H1 (cell line): Measurements from ENCODE around the gene SCNN1A. TPM values are rescaled to one million over a fixed set of nuclear protein-coding genes. Genes with fewer than 3 reads are reported as not detected.

Experiments used
- RAD21 ChIP-seq, 2 experiments: IDR thresholded peaks in 1 of 2; conservative IDR thresholded peaks in 1 of 2; 2 replicates each; pipeline ENCODE4 v1.6.1; 2011; ENCODE audit warnings: low read depth in 2 of 2, low read length in 2 of 2, improper control_type of control experiment in 1 of 2, inconsistent platforms in 1 of 2, mild to moderate bottlenecking in 1 of 2, moderate library complexity in 1 of 2
- RBBP5 ChIP-seq: IDR thresholded peaks from 2 replicates; pipeline ENCODE4 v1.7.1; 2012; ENCODE audit warnings: low read depth, mild to moderate bottlenecking, inconsistent platforms, low read length, moderate library complexity, borderline replicate concordance
- SIRT6 ChIP-seq: IDR thresholded peaks from one replicate; pipeline ENCODE4 v1.7.1; 2012; ENCODE audit warnings: low read length, inconsistent platforms
- SIX5 ChIP-seq: IDR thresholded peaks from 2 replicates; pipeline ENCODE4 v1.6.1; 2011; ENCODE audit warnings: mild to moderate bottlenecking, low read depth, low read length
- SP4 ChIP-seq: IDR thresholded peaks from 2 replicates; pipeline ENCODE4 v1.6.1; 2012; ENCODE audit warnings: low read length, inconsistent platforms
- TBP ChIP-seq: IDR thresholded peaks from 2 replicates; pipeline ENCODE4 v1.6.1; 2011; ENCODE audit warnings: low read depth, low read length, improper control_type of control experiment
- polyA plus RNA-seq, 7 experiments: library from polyadenylated mRNA; depleted of rRNA in 3 of 7; stranded (reverse) in 5 of 7; unstranded in 2 of 7; fragments of >200 nt in 5 of 7; fragments of 200-250 nt in 2 of 7; gene quantifications; 1 replicate in 5 of 7; 2 replicates in 1 of 7; 4 replicates in 1 of 7; pipeline versions ENCODE4 v1.2.1 to v1.2.3, GENCODE V29; 2011 to 2013; ENCODE audit warnings: missing spikeins in 2 of 7, mixed read lengths in 2 of 7
- total RNA-seq: library from RNA; stranded (reverse); fragmentation: NEBNext Ultra II Directional; extraction: Animal tissue kit (Norgen Biotek cat#: 25700); gene quantifications from 2 replicates; pipeline ENCODE4 v1.2.1, GENCODE V29; 2021
- TF ChIP-seq, protein P1 (sequence below): fragments of 300-600 bp; sonication (generic); IDR thresholded peaks from 2 replicates; pipeline ENCODE4 v1.7.1; 2012; ENCODE audit warnings: low read length, moderate library complexity, mild to moderate bottlenecking, inconsistent platforms; ENCODE audit not compliant: insufficient replicate concordance

SCNN1A gene
- total and polyA plus RNA-seq, 2 of the 8 experiments (the other 6 are each of a cell fraction or from before 2014, with no cell fraction given): 85.5 to 156 TPM

DNA sequence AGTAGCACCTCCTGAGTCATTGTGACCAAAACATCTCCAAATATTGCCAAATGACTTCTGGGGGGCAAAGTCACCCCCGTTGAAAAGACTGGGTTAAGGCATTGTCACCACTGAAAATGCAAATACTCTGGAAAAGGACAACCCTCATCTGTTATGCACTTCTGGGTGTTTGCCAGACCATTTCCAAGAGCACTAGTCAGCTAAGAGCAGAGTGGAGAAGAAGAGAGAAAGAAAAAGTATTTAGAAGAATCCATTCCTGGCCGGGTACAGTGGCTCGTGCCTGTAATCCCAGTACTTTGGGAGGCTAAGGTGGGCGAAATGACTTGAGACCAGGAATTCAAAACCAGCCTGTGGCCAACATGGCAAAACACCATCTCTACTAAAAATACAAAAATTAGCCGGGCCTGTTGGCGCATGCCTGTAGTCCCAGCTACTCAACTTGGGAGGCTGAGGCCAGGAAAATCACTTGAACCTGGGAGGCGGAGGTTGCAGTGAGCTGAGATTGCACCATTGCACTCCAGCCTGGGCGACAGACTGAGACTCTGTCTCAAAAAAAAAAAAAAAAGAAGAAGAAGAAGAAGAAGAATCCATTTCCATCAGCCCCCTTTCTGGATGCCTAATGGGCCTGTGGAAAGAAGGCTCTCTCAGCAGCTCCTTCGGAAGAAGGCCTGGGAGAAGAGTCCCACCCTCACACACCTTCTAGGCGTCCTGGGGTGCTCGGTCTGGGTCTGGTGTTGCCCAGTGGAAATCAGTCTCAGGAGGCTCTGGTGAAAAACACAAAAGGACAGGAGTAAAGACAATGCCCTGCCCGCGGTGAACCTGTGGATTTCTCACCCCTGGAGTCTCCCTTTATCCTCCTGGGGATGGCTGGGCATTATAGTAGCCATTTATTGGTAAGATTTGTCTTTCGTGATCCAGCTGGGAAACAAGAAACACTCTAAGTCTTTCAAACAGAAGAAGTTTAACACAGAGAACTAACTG is 5.1 kb upstream of the SCNN1A start (continued):
- TF ChIP-seq TBP (no peak), SP4 (no peak), RAD21 (IDR thresholded peaks at IDR 0.05 in 1 of 2, conservative IDR thresholded peaks at IDR 0.05 in 1 of 2; ENCODE audit: low read depth in 2 of 2, low read length in 2 of 2) (no peak), SIRT6 (no peak), RBBP5 (no peak), SIX5 (no peak)
- TF ChIP-seq, protein P1, sequence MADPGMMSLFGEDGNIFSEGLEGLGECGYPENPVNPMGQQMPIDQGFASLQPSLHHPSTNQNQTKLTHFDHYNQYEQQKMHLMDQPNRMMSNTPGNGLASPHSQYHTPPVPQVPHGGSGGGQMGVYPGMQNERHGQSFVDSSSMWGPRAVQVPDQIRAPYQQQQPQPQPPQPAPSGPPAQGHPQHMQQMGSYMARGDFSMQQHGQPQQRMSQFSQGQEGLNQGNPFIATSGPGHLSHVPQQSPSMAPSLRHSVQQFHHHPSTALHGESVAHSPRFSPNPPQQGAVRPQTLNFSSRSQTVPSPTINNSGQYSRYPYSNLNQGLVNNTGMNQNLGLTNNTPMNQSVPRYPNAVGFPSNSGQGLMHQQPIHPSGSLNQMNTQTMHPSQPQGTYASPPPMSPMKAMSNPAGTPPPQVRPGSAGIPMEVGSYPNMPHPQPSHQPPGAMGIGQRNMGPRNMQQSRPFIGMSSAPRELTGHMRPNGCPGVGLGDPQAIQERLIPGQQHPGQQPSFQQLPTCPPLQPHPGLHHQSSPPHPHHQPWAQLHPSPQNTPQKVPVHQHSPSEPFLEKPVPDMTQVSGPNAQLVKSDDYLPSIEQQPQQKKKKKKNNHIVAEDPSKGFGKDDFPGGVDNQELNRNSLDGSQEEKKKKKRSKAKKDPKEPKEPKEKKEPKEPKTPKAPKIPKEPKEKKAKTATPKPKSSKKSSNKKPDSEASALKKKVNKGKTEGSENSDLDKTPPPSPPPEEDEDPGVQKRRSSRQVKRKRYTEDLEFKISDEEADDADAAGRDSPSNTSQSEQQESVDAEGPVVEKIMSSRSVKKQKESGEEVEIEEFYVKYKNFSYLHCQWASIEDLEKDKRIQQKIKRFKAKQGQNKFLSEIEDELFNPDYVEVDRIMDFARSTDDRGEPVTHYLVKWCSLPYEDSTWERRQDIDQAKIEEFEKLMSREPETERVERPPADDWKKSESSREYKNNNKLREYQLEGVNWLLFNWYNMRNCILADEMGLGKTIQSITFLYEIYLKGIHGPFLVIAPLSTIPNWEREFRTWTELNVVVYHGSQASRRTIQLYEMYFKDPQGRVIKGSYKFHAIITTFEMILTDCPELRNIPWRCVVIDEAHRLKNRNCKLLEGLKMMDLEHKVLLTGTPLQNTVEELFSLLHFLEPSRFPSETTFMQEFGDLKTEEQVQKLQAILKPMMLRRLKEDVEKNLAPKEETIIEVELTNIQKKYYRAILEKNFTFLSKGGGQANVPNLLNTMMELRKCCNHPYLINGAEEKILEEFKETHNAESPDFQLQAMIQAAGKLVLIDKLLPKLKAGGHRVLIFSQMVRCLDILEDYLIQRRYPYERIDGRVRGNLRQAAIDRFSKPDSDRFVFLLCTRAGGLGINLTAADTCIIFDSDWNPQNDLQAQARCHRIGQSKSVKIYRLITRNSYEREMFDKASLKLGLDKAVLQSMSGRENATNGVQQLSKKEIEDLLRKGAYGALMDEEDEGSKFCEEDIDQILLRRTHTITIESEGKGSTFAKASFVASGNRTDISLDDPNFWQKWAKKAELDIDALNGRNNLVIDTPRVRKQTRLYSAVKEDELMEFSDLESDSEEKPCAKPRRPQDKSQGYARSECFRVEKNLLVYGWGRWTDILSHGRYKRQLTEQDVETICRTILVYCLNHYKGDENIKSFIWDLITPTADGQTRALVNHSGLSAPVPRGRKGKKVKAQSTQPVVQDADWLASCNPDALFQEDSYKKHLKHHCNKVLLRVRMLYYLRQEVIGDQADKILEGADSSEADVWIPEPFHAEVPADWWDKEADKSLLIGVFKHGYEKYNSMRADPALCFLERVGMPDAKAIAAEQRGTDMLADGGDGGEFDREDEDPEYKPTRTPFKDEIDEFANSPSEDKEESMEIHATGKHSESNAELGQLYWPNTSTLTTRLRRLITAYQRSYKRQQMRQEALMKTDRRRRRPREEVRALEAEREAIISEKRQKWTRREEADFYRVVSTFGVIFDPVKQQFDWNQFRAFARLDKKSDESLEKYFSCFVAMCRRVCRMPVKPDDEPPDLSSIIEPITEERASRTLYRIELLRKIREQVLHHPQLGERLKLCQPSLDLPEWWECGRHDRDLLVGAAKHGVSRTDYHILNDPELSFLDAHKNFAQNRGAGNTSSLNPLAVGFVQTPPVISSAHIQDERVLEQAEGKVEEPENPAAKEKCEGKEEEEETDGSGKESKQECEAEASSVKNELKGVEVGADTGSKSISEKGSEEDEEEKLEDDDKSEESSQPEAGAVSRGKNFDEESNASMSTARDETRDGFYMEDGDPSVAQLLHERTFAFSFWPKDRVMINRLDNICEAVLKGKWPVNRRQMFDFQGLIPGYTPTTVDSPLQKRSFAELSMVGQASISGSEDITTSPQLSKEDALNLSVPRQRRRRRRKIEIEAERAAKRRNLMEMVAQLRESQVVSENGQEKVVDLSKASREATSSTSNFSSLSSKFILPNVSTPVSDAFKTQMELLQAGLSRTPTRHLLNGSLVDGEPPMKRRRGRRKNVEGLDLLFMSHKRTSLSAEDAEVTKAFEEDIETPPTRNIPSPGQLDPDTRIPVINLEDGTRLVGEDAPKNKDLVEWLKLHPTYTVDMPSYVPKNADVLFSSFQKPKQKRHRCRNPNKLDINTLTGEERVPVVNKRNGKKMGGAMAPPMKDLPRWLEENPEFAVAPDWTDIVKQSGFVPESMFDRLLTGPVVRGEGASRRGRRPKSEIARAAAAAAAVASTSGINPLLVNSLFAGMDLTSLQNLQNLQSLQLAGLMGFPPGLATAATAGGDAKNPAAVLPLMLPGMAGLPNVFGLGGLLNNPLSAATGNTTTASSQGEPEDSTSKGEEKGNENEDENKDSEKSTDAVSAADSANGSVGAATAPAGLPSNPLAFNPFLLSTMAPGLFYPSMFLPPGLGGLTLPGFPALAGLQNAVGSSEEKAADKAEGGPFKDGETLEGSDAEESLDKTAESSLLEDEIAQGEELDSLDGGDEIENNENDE: no peak
